KMS-11 (cell line): ENCODE data around the gene CRTAP.
"Not testable (repeated sequence)": the region's sequence is repeated elsewhere in the genome, so short reads cannot be mapped to it uniquely, and the experiment has no call there.

Source experiments
- H2AFZ ChIP-seq: fragments of 200-600 bp; sonication (generic); 2 replicates; pipeline ENCODE4 v1.6.1; 2016; ENCODE audit warnings: antibody characterized with exemption, mixed run types, low read depth
- H3K27ac ChIP-seq: fragments of 200-600 bp; sonication (generic); 2 replicates; pipeline ENCODE4 v1.6.1; 2016; ENCODE audit warnings: mild to moderate bottlenecking, mixed run types
- H3K27me3 ChIP-seq: fragments of 200-600 bp; sonication (generic); 2 replicates; pipeline ENCODE4 v1.6.1; 2017; ENCODE audit warnings: mild to moderate bottlenecking, low read depth, mixed run types, moderate library complexity; ENCODE audit not compliant: insufficient read depth
- H3K36me3 ChIP-seq: fragments of 200-600 bp; sonication (generic); 2 replicates; pipeline ENCODE4 v1.6.1; 2017; ENCODE audit warnings: mild to moderate bottlenecking, mixed run types; ENCODE audit not compliant: insufficient read depth
- H3K4me1 ChIP-seq: fragments of 200-600 bp; sonication (generic); 2 replicates; pipeline ENCODE4 v1.6.1; 2016; ENCODE audit warnings: mild to moderate bottlenecking, low read depth, mixed run types; ENCODE audit not compliant: poor library complexity, severe bottlenecking
- H3K4me2 ChIP-seq: fragments of 200-600 bp; sonication (generic); 2 replicates; pipeline ENCODE4 v1.7.0; 2016; ENCODE audit warnings: mild to moderate bottlenecking, mixed run types
- H3K4me3 ChIP-seq: fragments of 200-600 bp; sonication (generic); IDR thresholded peaks from 2 replicates; pipeline ENCODE4 v1.6.1; 2017; ENCODE audit warnings: low read depth, low read length, mixed read lengths; ENCODE audit not compliant: insufficient read depth
- H3K79me2 ChIP-seq: fragments of 200-600 bp; sonication (generic); 2 replicates; pipeline ENCODE4 v1.6.1; 2016; ENCODE audit warnings: low read depth, mixed run types; ENCODE audit not compliant: insufficient read depth
- H3K9ac ChIP-seq: fragments of 200-600 bp; sonication (generic); 2 replicates; pipeline ENCODE4 v1.6.1; 2016; ENCODE audit warnings: mild to moderate bottlenecking, mixed run types
- H4K20me1 ChIP-seq: fragments of 200-600 bp; sonication (generic); 2 replicates; pipeline ENCODE4 v1.6.1; 2016; ENCODE audit warnings: mild to moderate bottlenecking, mixed run types; ENCODE audit not compliant: insufficient read depth
- TF ChIP-seq, protein P1 (sequence below): fragments of 200-600 bp; sonication (generic); conservative IDR thresholded peaks from 2 replicates; pipeline ENCODE4 v1.6.1; 2017; ENCODE audit warnings: low read depth, mild to moderate bottlenecking, antibody characterized with exemption, low read length, moderate library complexity, mixed read lengths

CRTAP gene

DNA sequence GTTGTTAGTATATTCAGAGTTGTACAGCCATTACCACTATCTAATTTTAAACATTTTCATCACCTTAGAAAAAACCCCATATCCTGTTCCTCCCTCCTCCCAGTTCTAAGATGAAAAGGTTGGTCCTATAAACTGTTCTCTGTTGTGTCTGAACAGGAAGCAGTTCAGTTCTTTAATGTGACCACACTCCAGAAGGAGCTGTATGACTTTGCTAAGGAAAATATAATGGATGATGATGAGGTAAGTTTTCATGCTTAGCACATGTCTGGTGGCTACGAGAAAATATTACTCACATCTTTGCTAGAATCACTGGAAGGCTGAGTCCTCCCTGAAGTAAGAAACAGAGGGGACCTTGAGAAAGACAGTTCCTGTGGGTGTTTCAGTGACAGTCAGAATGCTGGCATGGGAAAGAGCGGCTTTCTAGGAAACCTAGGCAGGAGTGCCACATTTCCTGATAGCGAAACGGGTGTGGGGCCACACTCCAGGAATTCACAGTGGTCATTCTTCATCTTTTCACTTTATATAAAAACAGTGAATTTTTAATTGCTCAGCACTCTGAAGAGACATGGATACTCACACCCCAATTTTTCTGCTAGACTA lies 20.3 kb downstream of the CRTAP start:
- Histone ChIP-seq H3K36me3 (no peaks in the 10 kb centered on the region), H2AFZ (no peak overlapping the region), H3K4me2 (no peak overlapping the region), H3K4me3 (no peak overlapping the region), H3K79me2 (no peaks in the 10 kb centered on the region), H3K27ac (no peak overlapping the region), H4K20me1 (no peaks in the 10 kb centered on the region), H3K4me1 (no peaks in the 10 kb centered on the region), H3K9ac (no peak overlapping the region), H3K27me3 (no peaks in the 10 kb centered on the region)
- TF ChIP-seq, protein P1, sequence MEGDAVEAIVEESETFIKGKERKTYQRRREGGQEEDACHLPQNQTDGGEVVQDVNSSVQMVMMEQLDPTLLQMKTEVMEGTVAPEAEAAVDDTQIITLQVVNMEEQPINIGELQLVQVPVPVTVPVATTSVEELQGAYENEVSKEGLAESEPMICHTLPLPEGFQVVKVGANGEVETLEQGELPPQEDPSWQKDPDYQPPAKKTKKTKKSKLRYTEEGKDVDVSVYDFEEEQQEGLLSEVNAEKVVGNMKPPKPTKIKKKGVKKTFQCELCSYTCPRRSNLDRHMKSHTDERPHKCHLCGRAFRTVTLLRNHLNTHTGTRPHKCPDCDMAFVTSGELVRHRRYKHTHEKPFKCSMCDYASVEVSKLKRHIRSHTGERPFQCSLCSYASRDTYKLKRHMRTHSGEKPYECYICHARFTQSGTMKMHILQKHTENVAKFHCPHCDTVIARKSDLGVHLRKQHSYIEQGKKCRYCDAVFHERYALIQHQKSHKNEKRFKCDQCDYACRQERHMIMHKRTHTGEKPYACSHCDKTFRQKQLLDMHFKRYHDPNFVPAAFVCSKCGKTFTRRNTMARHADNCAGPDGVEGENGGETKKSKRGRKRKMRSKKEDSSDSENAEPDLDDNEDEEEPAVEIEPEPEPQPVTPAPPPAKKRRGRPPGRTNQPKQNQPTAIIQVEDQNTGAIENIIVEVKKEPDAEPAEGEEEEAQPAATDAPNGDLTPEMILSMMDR: no peak

DNA sequence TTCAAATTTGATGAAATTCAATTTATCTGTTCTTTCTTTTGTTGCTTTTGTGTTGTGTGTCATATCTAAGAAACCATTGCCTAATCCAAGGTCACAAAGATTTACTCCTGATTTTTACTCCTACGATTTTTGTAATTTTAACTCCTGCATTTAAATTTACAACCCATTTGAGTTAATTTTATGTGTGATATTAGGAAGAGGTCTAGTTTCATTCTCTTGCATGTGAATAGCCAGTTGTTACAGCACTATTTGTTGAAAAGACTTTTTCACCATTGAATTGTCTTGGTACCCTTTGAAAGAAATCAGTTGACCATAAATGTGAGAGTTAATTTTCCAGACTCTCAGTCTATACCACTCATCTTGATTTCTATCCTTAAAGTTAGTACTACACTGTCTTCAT lies 23.9 kb downstream of the CRTAP start:
- no peaks in the 10 kb centered on the region for H3K36me3 ChIP-seq
- H3K4me1 ChIP-seq: no peaks in the 10 kb centered on the region
- H2AFZ ChIP-seq: no peak overlapping the region
- no peak overlapping the region for H3K9ac ChIP-seq
- no peaks in the 10 kb centered on the region for H3K27me3 ChIP-seq
- no peak overlapping the region for H3K4me3 ChIP-seq
- no peaks in the 10 kb centered on the region for H3K79me2 ChIP-seq
- no peak overlapping the region for H3K27ac ChIP-seq
- H3K4me2 ChIP-seq: no peak overlapping the region
- no peaks in the 10 kb centered on the region for H4K20me1 ChIP-seq
- TF ChIP-seq, protein P1: no peak

GRCh38 chr3:33139006-33139623 lies 25.3 kb downstream of the CRTAP start:
- not testable (repeated sequence) for H3K27ac ChIP-seq, H3K36me3 ChIP-seq, H2AFZ ChIP-seq, H4K20me1 ChIP-seq, H3K79me2 ChIP-seq, H3K4me1 ChIP-seq, H3K4me3 ChIP-seq, H3K9ac ChIP-seq, H3K27me3 ChIP-seq, H3K4me2 ChIP-seq

DNA sequence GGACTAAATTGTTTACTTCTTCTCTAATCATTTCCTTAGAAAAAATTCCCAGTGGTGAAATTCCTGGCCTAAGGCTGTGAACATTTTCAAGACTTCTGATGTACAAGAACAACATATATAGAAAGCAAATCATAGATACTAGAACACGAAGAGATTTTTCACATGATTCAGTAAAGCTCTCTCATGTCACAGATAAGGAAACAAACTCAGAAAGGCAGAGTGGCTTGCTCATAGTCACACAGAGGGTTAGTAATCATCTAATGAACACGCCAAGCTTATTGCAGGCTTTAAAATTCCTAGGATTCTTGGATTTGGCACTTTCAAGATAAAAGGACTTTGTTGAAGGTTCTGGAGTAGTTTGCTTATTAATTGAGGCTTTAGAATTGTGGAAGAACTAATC lies 26.2 kb downstream of the CRTAP start:
- H4K20me1 ChIP-seq: no peaks in the 10 kb centered on the region
- H3K36me3 ChIP-seq: no peaks in the 10 kb centered on the region
- no peaks in the 10 kb centered on the region for H3K27me3 ChIP-seq
- no peak overlapping the region for H3K9ac ChIP-seq
- TF ChIP-seq, protein P1: no peak
- H3K4me3 ChIP-seq: no peak overlapping the region
- H3K79me2 ChIP-seq: no peaks in the 10 kb centered on the region
- no peaks in the 10 kb centered on the region for H3K4me1 ChIP-seq
- H2AFZ ChIP-seq: no peak overlapping the region
- no peak overlapping the region for H3K4me2 ChIP-seq
- H3K27ac ChIP-seq: no peak overlapping the region

- TF ChIP-seq, protein P1: no peak
Observed at GRCh38 chr3:33141006-33141405, 27.2 kb downstream of the CRTAP start.

More at GRCh38 chr3:33141006-33141405, 27.2 kb downstream of the CRTAP start:
- H3K27ac ChIP-seq: no peak overlapping the region
- H3K4me2 ChIP-seq: no peak overlapping the region
- no peaks in the 10 kb centered on the region for H4K20me1 ChIP-seq
- H3K27me3 ChIP-seq: no peaks in the 10 kb centered on the region
- no peak overlapping the region for H3K9ac ChIP-seq
- no peaks in the 10 kb centered on the region for H3K4me1 ChIP-seq
- H3K4me3 ChIP-seq: no peak overlapping the region
- no peak overlapping the region for H2AFZ ChIP-seq
- no peaks in the 10 kb centered on the region for H3K36me3 ChIP-seq
- no peaks in the 10 kb centered on the region for H3K79me2 ChIP-seq
